Ramos (cell line): ENCODE measurements around the gene CDH22.

Source experiments
- in situ Hi-C: fragments of 300-500 bp; cut with MboI; formaldehyde crosslinking; loops from one replicate; pipeline ENCODE4 v1.14.3; 2022; ENCODE audit warnings: low sequenced_read_pairs; ENCODE audit not compliant: unreplicated experiment

CDH22 gene

DNA sequence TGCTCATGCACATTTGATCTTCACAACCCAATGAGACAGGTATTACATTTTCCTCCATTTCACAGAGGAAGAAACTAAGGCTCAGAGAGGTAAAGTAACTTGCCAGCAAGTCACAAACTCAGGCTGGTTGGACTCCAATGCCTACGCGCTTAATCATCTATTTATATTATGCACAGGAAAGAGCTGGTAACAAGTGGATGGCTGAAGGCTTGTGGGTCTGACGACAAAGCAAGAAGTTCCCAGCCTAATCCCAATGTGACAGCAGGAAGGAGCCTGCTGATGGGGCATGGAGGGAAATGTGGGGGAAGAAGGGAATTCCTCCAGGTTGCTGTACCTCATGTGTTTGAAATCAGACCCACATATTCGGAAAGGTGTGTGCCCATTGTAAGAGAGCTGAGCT is 3.9 kb downstream of the CDH22 start:
- in situ Hi-C loops, result no loop called here

DNA sequence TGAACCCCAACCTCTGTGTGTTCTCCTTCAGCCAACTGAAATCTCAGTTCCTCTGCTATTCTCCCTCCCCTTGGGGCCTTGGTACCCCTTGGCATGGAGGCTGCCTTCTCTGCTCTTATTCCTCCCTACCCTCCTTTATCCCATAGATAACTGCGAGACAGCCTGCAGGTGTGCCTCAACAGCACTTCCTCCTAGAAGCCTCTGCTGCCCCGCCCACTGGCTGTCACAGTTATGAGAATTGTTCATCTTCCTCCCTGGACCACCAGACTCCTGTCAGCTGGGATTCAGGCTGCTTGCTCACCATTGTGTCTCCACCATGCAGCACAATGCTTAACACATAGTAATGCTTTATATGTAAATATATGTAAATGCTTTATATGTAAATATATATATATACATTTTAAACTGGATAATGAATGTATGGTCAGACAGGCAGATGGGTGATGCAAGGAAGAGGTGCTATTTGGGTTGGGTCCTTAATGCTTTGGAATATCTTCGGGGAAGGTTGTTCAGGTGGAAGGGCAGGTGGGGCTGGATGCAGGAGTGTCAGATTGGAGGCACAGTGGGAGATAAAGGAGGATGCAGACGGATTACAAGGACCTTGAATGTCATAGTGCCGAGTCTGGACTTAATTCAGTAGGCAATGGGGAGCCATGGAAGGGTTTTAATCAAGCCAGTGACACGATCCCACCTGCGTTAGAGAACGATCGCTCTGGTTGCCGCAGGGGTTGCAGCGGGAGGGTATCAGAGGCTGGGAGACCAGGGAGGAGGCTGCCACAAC is 4.9 kb downstream of the CDH22 start:
- in situ Hi-C loops, result no loop called here

DNA sequence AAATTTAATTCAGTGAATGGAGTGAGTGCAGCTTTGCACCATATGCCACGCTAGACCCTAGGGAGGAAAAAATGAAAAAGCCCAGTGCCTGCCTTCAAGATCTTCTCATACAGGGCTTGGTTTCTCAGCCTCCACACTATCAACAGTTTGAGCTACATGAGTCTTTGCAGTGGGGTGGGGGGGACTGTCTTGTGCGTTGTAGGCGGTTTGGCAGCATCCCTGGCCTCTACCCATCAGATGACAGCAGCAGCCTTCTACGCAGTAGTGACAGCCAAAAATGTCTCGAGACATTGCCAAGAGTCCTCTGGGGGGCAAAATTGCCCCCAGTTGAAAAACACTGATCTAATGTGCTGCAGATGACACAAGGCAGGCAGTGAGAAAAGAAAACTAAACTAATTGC is 6.2 kb downstream of the CDH22 start:
- in situ Hi-C loops, result no loop called here

DNA sequence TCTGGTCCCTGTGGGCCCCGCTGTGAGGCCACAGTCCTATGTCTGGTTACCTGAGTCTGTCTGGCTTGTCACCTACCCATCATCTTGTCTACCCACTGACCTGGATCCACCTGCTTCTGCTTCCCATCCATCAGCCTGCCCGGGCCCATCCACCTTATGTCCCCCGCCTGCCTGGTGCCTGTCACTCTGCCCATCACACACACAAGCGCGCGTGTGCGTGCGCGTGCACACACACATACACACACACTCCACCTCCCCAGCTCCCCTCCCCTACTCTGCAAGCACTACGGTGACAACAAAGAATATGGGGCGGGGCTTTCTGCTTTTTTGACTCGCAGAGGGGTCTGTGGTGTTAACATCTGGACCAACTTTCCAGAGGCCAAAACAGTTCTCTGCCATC is 8.0 kb downstream of the CDH22 start:
- in situ Hi-C loops, result no loop called here

DNA sequence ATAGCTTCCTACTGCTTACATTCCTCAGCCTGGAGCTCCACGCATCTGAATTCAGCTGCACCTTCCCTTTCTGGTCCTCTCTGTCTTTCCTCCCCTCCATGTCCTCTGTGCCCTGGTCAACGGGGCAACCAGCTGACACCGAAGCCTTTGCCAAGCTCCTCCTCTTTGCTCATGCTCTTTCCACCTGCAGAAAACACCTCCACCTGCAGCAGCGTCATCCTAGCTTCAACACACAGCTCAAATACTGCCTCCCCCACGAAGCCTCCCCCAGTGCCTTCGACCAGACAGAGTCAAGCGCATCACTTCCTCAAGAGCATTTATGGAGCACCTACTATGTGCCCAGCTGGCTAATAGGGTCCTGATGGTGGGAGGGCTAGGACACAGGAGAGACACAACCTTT is 9.2 kb downstream of the CDH22 start:
- in situ Hi-C loops, result no loop called here

DNA sequence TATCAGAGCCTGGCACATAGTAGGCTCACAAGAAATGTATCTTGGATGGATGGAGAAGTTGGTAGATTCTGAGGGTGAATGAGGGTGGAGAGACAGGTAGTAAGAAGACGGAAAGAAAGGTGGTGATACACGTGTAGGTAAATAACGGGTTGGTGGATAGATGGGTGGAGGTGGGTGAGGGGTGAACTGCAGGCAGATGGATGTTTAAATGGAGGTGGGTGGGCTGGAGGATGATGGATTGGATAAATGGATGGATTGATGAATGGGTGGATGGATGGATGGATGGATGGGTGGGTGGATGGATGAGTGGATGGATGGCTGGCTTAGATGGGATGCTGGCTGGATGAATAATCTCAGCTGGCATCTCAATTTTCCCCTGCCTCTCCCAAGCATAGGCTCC is 9.9 kb downstream of the CDH22 start:
- in situ Hi-C loops, result no loop called here

DNA sequence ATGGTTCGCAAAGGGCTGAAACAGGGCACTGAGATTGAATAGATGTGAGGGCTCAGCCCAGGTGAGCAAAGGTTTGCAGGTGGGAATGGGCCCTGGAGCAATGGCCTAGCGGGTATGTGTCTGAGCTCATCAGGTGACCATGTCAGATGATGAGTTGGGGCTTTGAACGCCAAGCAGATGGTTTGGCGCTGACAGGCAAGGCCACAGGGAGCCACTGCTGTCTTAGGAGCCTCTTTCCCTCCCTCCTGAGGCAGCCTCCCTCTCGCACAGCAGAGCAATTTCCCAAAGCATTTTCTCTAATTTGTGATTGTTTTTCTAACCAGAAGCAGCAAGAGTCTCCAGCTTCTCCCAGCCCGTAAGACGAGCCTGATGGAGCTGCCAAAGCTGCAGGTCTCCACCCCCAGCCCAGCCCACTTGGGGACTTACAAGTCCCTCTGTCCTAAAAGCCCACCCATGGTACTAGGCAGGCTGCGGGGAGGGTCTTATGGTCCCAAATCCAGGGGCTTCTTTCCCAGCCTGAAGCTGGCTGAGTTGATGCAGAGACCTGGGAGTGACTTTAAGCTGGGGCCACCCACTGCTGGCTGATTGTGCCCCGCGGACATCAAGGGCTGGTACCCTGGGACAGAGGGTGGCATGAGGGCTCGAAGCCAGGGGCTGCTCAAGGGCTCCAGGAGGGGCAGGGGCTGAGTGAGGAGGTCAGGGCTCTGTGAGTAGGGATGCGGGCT is 11.6 kb downstream of the CDH22 start:
- in situ Hi-C loops, result no loop called here

DNA sequence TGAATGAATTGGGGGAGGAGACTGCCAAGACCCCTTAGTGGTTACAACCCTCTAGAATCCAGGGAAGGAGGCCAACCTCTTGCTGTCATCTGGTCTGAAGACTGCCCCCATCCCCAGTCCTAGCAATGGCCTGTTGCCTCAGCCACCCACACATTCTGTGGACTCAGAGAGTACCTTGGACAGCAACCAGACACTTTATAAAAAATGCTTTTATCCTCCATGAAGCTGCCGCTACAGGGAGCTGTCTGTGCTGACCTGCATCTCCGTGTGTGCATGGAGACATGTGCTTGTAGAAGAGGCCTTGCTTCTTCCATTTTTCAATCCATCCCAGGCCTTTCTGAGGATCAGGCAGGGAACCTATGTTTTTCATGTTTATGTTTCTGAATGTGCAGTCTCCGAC is 15.2 kb downstream of the CDH22 start:
- in situ Hi-C loops, result no loop called here

DNA sequence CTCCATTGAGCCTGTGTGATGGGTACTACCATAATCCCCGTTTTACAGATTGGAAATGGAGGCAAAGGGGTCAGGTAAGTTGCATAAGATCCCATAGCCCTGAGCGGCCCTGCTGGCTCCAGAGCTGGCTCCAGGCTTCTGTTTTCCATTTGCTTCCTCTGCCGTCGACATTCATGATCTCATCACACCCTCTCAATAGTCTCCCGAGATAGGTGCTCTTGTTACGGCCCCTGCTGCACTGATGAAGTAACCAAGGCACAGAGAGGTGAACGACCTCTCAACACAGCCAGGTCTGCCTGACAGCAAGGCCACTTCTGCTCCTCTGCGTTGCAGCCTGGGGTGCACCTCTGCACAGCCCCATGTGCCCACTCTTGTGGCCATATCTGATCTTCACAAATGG is 16.9 kb downstream of the CDH22 start:
- in situ Hi-C loops, result no loop called here

DNA sequence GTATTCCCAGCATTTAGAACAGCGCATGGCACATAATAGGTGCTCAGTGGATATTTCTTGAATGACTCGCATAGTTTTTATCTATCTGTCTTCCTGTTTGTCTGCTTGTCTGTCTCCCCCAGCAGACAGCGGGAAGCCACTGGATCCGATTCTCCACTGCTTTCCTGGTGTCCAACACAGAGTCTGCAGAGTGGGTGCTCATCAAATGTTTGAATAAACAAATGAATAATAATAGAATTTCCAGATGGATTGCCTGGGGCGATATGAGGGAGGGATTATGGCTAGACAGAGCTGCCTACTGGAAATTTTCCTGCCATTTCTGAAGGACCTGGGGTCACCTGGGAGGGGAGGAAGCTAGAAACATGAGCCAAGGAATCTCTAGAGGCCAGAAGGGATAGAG is 18.9 kb downstream of the CDH22 start:
- in situ Hi-C loops, result no loop called here

DNA sequence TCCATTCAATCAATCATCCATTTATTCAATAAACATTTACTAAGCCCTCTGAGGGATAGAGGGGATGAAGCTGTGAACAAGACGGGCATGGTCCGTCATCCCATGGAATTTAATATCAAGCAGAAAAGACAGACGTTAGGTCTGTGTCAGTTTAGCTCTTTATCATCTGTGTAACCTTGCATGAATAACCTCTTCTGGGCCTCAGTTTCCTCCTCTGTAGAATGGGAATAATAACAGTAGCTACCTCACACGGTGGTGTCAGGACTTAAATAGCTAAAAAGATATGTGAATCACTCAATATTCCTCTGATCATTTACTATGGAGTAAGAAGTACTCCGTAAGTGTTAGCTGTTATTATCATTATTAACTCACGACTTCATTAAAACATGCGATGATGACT is 21.3 kb downstream of the CDH22 start:
- in situ Hi-C loops, result no loop called here

DNA sequence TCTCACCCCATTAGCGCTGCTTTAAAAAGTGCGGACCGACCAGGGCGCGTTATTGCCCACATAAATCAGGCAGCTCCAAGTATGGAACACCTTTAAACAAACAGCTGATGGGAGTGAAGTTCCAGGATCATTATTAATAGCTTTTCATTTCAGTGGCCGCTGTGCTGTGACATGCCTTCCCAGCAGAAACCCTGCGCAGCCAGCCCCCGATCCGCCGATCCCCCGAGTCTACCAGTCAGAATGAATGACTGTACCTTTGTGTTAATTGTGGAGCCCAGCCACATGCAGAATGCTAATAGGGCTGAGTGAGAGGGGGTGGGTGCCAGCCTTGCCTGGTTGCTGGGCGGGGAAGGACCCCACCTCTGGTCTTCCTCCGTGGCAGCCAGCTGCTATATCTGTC is 21.9 kb downstream of the CDH22 start:
- in situ Hi-C loops, result no loop called here

DNA sequence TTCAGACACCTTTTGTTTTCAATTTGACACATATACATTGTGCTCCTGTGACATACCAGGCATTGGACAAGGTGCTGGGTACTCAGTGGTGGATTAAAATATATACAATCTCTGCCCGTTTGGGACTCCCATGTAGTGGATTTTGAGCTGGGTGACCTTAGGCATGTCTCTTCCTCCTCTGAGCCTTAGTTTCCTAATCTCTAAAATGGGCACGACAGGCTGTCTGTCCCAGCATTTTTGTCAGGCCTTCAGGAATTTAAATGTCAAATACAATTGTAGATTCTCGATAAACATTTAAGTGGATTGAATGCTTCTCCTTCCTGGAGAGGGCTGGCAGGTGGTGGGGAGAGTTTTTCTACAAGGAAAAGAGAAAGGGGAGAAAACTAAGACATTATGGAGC is 22.6 kb downstream of the CDH22 start:
- in situ Hi-C loops, result no loop called here

DNA sequence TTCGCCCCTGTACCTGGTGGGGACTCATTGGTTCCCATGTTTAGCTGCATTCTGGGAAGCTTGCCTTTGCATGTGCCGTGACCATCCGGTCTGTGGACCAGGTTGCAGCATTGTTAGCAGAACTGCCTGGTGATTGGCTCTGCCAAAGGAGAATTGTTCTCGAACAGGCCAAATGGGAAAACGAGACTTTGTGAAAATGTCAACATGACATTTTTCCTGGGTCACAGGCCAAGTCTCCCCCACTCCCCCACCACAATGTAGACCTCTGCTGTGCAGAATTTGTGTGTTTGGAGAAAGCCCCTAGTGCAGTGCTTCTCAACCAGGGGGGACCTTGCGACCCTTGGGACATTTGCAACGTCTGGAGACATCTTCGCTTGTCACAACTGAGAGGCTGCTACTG is 23.2 kb downstream of the CDH22 start:
- in situ Hi-C loops, result no loop called here

DNA sequence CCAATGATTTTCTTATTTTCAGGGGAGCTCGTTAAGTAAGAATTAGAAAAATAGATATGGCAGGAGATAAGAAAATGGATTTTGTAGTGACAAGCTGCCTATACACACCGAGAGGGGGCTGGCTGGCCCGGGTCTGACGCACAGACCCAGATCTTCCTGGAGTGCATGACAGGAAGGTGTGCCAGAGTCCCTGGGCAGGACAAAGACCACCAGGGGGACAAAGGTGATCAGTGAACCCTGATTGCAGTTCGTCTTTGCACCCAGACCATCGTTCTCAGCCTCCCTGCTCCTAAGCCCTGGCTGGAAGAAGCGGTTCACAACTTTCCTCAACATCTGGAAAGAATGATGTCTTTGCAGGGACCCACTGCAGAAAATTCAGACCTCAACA is 24.3 kb downstream of the CDH22 start:
- in situ Hi-C loops, result no loop called here

DNA sequence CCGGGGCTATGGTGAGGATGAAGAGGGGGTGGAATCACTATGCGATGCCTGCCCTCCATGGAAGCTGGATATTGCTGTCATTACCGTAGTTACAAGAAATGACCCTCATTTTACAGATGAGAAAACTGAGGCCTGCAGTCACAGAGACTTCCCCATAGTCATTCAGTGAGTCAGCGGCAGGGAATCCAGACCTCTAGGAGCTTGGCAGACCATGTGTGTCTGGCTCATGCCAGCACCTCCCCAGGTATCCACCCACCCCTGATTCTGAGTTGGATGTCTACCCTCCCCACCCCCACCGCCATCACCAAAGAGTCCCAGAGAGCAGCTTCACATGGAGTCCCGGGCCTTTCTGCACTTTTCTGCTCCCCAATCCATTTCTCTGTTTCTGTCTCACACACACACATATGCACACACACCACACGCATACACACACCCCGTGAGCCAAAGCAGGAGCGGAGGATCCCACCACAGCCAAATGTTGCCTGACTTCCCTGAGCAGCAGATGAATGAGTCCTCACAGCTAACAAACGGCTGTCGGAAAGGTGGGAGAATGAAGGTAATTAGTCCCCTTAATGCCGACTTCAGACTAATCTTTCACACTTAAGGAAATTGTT is 24.8 kb downstream of the CDH22 start:
- in situ Hi-C loops, result no loop called here

DNA sequence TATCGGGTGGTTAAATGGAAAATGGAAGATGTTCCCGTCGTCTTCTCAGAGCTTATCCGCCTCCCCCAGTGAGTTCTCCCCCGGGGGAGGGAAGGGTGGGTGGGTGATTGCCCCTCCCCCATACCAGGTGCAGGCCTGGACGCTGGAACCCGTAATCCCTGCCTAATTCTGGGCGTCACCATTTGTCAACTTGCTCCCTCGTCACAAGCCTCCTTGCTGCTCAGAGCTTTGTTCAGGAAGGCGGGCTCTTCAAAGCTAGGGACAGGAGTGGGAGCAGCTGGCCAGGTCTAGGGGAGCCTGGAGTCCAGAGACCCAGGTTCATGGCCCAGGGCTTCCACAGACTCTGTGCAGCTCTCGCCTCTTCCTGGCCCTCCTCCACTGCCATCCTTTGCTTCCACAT is 25.6 kb downstream of the CDH22 start:
- in situ Hi-C loops, result no loop called here

DNA sequence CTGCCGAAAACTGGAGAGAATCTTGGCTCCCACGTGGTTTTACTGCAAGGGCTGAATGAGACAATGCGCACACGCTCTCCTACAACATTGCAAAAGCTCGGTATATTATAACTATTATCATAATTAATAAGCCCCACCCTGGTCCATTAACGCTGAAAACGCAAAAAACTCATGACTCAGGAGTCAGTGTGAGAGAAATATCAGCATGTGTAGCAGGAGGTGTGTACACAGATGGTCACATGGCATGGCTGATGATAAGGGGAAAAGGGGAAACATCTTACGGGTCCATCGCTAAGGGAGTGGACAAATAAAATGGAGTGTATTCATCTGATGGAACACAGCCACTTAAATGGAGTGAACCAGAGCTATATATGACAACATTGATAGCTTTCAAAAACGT is 29.2 kb downstream of the CDH22 start:
- in situ Hi-C loops, result no loop called here

DNA sequence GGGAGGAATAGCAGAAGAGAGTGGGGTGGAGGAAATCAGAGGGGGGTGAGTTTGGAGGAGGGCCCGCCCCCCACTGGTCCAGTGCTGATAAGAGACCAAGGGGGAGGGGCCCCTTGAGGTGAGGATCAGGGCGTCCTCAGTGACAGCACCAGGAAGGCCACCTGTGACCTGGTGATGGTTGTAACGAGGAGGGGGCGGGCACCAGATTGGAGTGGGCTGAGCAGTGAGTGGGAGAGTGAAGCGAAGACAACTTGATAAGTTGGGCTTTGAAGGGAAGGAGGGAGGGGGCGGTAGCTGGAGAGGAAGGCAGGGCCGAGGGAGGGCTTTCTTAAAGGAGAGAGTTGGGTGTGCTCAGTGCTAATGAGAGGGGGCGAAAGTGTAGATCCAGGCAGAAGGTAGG is 30.7 kb downstream of the CDH22 start:
- in situ Hi-C loops, result no loop called here

DNA sequence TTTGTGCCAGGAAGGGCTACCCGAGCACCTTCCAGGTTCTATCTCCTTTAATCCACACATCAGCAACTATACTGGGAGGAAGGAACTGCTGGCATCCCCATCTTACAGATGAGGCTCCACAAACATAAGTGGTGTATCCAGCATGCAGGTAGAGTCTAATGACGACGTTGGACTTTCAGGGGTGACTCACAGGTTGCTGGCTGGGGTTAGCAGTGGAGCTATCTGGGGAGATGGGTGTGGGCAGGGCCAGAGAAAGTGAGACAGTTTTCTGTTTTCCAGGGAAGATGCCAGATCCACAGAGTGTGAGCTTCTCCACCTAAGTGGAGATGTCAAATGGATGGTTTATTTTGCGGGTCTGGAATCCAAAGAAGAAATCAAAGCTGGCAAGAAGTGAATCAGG is 31.8 kb downstream of the CDH22 start:
- in situ Hi-C loops, result no loop called here

DNA sequence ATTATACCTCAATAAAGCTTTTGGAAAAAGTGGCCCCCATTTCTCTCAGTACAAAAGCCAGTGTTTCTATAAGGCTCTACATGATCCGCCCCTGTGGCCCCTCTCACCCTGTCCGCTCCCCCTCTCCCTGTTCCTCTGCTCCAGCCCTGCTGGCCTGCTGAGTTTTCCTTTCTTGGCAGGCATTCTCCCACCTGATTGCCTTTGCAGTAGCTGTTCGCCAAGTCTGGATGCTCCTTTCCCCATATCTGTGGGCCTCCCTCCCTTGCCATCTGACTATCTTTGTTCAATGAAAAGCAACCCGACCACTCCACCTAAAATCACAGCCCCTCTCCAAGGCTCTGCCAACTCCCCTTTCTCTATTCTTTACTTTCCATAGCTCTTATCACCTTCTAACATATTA is 33.2 kb downstream of the CDH22 start:
- in situ Hi-C loops, result no loop called here

DNA sequence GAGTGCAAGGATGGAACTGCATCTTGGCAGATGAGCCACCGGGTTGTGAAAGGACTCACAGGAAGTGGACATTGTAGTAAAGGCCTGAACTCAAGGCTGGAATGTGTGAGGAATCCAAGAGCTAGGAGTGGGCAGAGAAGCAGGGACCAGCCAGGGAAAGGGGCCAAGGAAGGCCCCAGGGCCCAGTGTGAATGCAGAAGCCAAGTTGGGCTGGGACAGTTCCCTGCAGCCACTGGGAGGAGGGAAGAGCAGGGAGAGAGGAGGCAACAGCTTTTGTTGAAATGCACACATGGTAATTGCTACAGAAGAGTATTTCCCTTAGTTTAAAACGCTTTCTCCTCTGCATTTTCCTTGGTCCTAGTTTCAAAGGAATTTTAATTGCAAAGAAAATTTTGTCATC is 34.6 kb downstream of the CDH22 start:
- in situ Hi-C loops, result no loop called here
